HG03469 (cell line): Measurements from ENCODE around the gene SORCS1.

Source experiments
- ATAC-seq: cut with Tn5 transposase; IDR thresholded peaks from one replicate; pipeline ENCODE4 v1.9.1; 2021; ENCODE audit warnings: mild to moderate bottlenecking, moderate library complexity, moderate number of reproducible peaks; ENCODE audit not compliant: unreplicated experiment

SORCS1 gene

DNA sequence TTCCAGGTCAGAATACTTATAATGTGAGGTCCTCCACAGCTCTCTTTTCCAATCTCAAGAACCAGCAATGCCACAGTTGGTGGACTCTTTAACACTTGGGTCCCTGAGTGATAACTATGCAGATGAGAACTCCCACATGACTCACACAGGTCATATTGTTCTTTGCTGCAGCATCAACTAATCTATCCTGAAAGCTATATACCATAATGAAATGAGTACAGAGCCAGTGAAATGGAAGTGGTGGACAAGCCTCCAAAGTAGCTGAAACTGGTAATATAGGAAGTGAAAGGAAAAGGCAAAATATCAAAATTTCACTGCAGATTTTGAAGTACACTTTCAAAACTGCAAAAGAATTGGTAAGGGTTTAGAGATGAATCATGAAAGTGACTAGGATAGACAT lies 45.6 kb downstream of the SORCS1 start:
- ATAC-seq, result no peak

- ATAC-seq, result no peak
These were observed 60.4 kb downstream of the SORCS1 start for GRCh38 chr10:107104026-107104652.

- ATAC-seq, result no peak
These were observed 61.1 kb downstream of the SORCS1 start for GRCh38 chr10:107103174-107104025.

- no peak for ATAC-seq
These were observed 66.2 kb downstream of the SORCS1 start for GRCh38 chr10:107098326-107098725.

DNA sequence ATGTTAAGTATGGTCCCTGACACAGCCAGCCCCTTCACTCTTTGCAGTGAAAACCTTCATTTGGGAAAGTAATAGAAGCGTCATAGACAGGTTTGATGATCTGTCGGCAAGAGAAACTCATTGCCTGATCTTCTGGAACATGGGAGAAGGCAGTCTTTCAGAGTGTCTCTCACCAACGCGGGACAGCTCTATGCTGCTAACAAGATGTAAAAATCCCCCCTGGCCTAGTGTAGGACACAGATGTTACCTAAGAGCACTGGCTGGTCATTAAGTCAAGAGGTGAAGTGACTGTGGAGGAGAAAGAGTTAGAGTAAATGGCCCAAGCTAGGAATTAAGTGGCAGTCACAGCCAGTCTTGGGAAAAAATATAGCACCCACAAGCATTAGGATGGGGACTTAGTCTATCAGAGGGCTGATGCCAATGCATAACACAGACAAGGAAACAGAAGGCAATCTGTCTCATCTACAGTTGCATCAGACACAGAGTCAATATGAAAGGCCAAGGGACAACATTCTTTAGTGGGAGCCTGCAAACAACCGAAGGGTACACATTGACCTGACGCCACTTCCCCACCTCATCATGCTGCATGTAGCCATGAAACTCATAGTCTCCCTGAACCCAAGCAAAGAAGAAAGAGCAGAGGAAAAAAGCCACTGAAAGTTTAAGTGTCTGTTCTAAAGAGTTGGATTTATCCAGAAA lies 69.5 kb downstream of the SORCS1 start:
- no peak for ATAC-seq

GRCh38 chr10:107092321-107092720 lies 72.2 kb downstream of the SORCS1 start:
- no peak for ATAC-seq

- ATAC-seq, result no peak
These were observed 73.4 kb downstream of the SORCS1 start for GRCh38 chr10:107091126-107091525.

DNA sequence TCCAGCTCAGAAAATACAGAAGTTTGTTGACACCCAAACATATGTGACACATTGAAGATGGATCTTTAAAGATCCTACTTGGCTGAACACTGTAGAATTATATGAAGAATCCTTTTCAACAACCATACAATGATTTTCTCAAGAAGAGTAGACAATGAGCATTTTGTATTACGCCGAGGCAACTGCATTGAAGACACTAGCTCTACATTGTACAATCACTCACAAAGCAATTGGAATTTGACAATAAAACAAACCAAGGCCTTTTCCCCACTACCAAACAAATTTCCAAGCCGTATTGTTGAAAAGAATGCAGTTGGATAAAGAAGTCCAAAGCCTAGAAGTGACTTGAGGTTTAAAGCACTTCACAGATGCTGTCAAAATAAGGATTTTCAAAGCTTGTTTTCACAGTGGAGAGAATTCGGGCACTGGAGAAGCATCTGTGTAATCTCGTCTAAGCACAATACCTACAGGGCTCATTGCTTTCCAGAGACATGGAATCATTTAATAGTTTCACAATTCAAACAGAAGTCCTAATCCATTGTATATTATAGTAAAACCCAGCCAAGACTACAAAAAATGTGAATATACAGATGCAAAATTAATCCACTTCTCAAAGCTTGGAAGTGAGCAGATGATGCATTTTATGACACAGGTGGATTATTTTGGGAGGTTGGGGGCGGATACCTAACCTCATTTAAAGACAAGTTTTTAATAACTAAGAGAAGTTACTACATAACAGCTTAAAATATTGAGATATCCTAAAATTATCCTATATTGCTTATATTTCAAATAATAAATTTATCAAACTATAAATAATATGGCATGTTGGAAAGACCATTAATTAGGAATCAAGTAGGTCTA lies 78.6 kb downstream of the SORCS1 start:
- no peak for ATAC-seq

- ATAC-seq, result no peak
These were observed 81.0 kb downstream of the SORCS1 start for GRCh38 chr10:107083388-107084009.

DNA sequence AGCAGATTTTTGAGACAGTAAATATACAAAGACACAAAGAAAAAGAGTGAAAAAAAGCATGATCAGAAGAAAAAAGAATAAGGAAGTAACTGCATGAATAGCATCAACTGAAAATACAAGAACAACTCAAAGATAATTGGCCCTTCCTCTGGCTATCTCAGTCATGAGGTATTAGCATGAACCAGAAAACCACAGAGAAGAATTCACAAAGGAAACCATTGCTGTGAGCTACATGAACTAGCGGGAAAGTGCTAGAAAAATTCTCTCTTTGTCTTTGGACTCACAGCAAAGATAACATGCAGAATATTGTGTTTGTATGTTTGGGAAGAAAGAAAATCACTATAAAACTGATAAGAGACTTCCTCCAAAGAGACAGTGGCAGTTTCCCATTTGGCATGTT lies 82.9 kb downstream of the SORCS1 start:
- ATAC-seq, result no peak

DNA sequence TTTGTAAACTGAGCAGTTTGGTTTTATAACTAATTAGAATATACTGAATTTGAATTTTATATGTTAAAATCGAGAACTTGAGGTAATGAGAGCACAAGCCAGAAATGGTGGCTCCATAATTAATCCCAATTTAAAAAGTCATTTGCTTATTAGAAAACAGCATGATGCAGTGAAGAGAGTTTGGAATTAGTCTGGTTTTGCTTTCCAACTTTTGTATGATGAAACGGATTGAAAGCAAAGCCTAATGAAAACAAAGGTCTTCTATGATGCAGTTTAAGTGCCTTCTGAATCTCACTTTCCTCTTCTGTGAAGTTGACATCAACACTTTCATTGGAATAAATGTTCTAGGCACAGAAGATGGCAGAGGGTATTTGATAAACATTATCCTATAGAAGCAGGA lies 89.4 kb downstream of the SORCS1 start:
- ATAC-seq, result no peak

DNA sequence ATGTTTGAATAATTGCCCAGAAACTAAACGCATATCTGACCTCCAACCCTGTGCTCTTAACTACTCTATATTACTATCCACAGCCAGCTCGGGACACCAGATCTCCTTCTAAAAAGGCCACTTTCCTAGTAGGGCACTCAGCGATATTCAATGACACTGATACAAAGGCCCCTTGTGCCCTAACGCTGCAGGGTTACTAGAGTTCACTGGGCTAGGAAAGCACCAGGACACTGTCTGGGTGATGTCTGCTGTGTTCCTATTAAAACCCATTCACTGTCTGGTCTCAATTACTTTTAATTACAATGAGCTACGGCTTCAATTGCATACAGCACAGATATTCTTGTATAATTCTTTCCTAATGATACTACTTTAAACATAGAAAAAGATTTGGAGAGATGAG lies 91.7 kb downstream of the SORCS1 start:
- ATAC-seq, result no peak

DNA sequence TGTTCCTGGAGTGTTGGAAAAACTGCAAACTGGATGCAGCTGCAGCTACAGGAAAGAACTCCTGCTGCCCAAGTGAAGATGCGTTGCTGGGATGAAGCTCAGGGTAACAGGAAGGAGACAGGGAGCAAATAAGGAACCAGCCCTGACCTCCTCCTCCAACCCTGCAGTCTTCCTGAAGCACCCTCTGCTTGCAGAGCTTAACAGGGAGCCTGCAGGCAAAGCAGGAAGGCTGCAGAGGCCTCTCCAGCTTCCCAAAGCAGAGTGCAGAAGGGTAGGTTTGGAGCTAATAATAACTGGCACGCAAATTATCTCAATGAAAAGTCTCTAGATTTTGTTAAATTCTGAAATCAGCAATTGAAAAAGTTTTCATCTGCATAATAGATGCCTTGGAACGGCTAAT lies 92.5 kb downstream of the SORCS1 start:
- no peak for ATAC-seq

DNA sequence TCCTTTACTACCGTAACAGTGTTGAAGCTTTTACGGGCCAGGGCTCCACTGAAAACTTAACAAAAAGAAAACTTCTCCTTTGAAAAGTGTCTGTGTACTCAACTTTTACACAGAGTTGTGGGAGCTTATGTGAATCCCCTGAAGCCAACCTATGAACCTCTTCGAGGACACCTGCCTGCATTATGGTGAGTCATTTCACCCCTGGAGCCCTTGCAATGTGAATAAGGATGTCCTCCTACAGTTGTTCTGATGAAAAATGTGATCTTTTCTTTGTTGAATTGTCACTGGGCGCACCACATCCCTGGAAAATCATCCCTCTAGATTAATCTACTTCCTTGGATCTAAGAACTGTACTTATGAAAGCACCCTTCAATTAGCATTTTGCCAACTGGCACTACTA lies 93.2 kb downstream of the SORCS1 start:
- no peak for ATAC-seq

GRCh38 chr10:107067843-107068242 lies 96.7 kb downstream of the SORCS1 start:
- no peak for ATAC-seq

GRCh38 chr10:107064075-107064474 lies 100.4 kb downstream of the SORCS1 start:
- ATAC-seq, result no peak

GRCh38 chr10:107059872-107060271 lies 104.6 kb downstream of the SORCS1 start:
- ATAC-seq, result no peak

GRCh38 chr10:107059068-107059804 lies 105.3 kb downstream of the SORCS1 start:
- ATAC-seq, result no peak

DNA sequence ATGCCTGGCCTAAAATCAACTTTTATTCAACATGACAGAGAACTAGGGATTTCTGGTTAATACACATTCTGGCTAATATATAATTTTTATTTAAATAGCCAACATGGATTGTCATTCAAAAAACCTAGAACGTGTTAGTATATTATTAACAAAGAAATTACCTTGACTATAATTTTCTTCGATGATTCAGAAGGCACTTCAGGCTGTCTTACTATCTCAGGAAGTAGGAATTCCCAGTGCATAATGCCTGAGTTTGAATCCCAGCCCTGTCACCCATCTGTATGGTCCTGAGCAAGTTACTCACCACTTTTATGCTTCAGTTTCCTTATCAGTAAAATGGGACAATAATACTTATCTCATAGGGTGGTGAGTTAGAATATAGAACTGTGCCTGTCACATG lies 106.2 kb downstream of the SORCS1 start:
- no peak for ATAC-seq

GRCh38 chr10:107056182-107056581 lies 108.3 kb downstream of the SORCS1 start:
- ATAC-seq, result no peak
